Stimulated activated CD4-positive, alpha-beta T cell treated with anti-CD3 and anti-CD28 coated beads, Interleukin-2, amount 100 ng/mL, for 24 hours (primary cell): Measurements from ENCODE around the gene MFAP5.

Experiments
- DNase-seq, 2 donors: peaks; one replicate each; pipeline ENCODE4 v3.0.0-alpha.2; 2020

The MFAP5 gene

GRCh38 chr12:8662593-8662992 is at the start of gene MFAP5:
Gene MFAP5 (minus strand): TSS chr12:8662826. CDS start chr12:8662104, 722 bp downstream.
- DNase-seq = no peak

- no peak for DNase-seq
Observed at GRCh38 chr12:8709124-8709830, 46.7 kb upstream of the MFAP5 start.

GRCh38 chr12:8702159-8702558 is 39.5 kb upstream of the MFAP5 start:
- DNase-seq = no peak

- no peak for DNase-seq
Observed at GRCh38 chr12:8701046-8701660, 38.5 kb upstream of the MFAP5 start.

- DNase-seq = no peak
Observed at GRCh38 chr12:8699714-8700113, 37.1 kb upstream of the MFAP5 start.

- DNase-seq = no peak
Observed at GRCh38 chr12:8698879-8699278, 36.3 kb upstream of the MFAP5 start.

- peak; percentile 53 to 61 for DNase-seq
Observed at GRCh38 chr12:8698132-8698851, 35.7 kb upstream of the MFAP5 start.

GRCh38 chr12:8697476-8698131 is 35.0 kb upstream of the MFAP5 start, which contains the start of gene RIMKLB:
Gene RIMKLB (plus strand): TSS chr12:8697991. CDS start chr12:8713867, 15,876 bp downstream.
- peak; percentile 78 for DNase-seq

- no peak for DNase-seq
Observed at GRCh38 chr12:8697120-8697475, 34.5 kb upstream of the MFAP5 start.

GRCh38 chr12:8696442-8697090 is 33.9 kb upstream of the MFAP5 start:
- DNase-seq = no peak

- DNase-seq = no peak
Observed at GRCh38 chr12:8695116-8695515, 32.5 kb upstream of the MFAP5 start.

GRCh38 chr12:8692573-8692972 is 29.9 kb upstream of the MFAP5 start:
- DNase-seq = no peak

GRCh38 chr12:8689681-8690080 is 27.1 kb upstream of the MFAP5 start:
- no peak for DNase-seq

GRCh38 chr12:8687846-8688601 is 25.4 kb upstream of the MFAP5 start:
- no peak for DNase-seq

GRCh38 chr12:8685051-8685450 is 22.4 kb upstream of the MFAP5 start:
- DNase-seq = no peak

- DNase-seq = no peak
Observed at GRCh38 chr12:8681129-8681884, 18.7 kb upstream of the MFAP5 start.

- DNase-seq = no peak
Observed at GRCh38 chr12:8680533-8680932, 17.9 kb upstream of the MFAP5 start.

- no peak for DNase-seq
Observed at GRCh38 chr12:8678661-8679111, 16.1 kb upstream of the MFAP5 start.

GRCh38 chr12:8677362-8677761 is 14.7 kb upstream of the MFAP5 start:
- no peak for DNase-seq

- no peak for DNase-seq
Observed at GRCh38 chr12:8676651-8677050, 14.0 kb upstream of the MFAP5 start.

GRCh38 chr12:8675591-8676036 is 13.0 kb upstream of the MFAP5 start:
- DNase-seq = no peak
